ENCODE data around the gene BTBD9. TPM values are rescaled to one million over a fixed set of nuclear protein-coding genes. Genes with fewer than 3 reads are reported as not detected.

BTBD9 gene
- total and polyA plus RNA-seq, 9 of the 15 experiments (the other 6 are each of a cell fraction or from before 2014, with no cell fraction given) = 0.08 to 1.6 (median 0.58) TPM

DNA sequence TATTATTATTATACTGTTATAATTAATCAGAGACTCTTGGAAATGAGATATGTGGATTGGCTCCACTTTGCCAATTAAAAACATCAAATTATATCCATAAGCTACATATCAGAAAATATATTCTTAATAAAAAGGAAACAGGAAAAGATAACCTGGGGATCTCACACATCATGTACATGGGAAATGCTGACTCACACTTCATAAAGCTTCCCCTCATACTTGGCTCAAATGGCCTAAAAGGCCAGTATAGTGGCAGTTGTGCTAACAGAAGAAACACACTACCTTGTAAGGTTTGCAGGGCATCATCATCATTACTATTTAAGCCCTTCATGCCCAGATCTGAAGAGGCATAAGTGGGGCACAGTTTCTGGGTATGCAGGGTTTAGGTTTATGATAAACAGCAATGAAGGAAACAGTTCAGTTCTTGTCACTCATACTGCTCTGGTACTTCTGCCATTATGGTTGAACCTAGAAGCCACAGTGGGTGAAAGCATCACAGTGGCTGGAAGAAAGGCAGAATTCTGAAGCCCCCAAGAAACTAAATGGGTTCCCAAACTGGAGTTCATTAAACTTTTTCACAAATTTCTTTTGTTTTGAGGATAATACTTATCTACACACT, 60.6 kb downstream of the BTBD9 start:
- ChIA-PET CTCF (ENCODE audit: low intra/inter-chr PET ratio) (no interaction called here), POLR2A (interaction anchor here (1.2 to 1.5 kb wide), 3 partner anchors 8 to 124 kb away, joined by 4 to 7 read pairs (median 6); partner anchors contain the start of gene GLO1)
- H3K27me3 ChIP-seq (ENCODE audit: control insufficient read depth in 2 of 2, insufficient read depth in 2 of 2, low read length in 2 of 2) = no peaks in the 10 kb centered on the region; a peak in 1 of 5 replicates
- DNase-seq (ENCODE audit: extremely low read depth in 1 of 4, low spot score in 3 of 4) = peak; percentile 28 to 71 (median 42)
- H3K9ac ChIP-seq (ENCODE audit: insufficient read depth in 1 of 2, low read depth in 2 of 2, low read length in 2 of 2) = no peak overlapping the region
- peak overlapping the region; percentile 16 for H3K27ac ChIP-seq (ENCODE audit: extremely low read depth, low read depth, low read length)
- no peak overlapping the region for H3K4me2 ChIP-seq (ENCODE audit: insufficient read depth, low read length)
- no peaks in the 10 kb centered on the region for H3K36me3 ChIP-seq (ENCODE audit: control insufficient read depth, insufficient read depth, low read length)
- no TSS peak for BruUV-seq (replicated peaks)
- H4K20me1 ChIP-seq (replicated peaks; ENCODE audit: control insufficient read depth, insufficient read depth, low read length) = no peaks in the 10 kb centered on the region
- H3K4me3 ChIP-seq = no peak overlapping the region
- no peaks in the 10 kb centered on the region for H3K9me3 ChIP-seq (replicated peaks; ENCODE audit: control insufficient read depth, insufficient read depth, low read depth, low read length)
- intact Hi-C loops (cut with micrococcal nuclease) (no loop called here), in situ Hi-C loops (cut with MboI) (no loop called here)
- H3K79me2 ChIP-seq (ENCODE audit: control insufficient read depth, insufficient read depth, low read length) = no peaks in the 10 kb centered on the region
- H3K4me1 ChIP-seq (replicated peaks in 1 of 2; ENCODE audit: control insufficient read depth in 2 of 2, insufficient read depth in 2 of 2, low read length in 2 of 2) = peaks cover 0 to 34% of the 10 kb centered on the region in 2 experiments; a peak in 3 of 5 replicates
- H2AFZ ChIP-seq (ENCODE audit: low read depth, low read length) = peak overlapping the region; percentile 84
- ATAC-seq = peak; percentile 85
- H3K9me1 ChIP-seq (ENCODE audit: control insufficient read depth, insufficient read depth, low read length) = no peaks in the 10 kb centered on the region
- FAIRE-seq = peak; percentile 48
- TF ChIP-seq ZNF316 (IDR thresholded peaks at IDR 0.05) (peak; percentile 98), SMARCA5 (IDR thresholded peaks at IDR 0.05) (no peak), HDAC3 (IDR thresholded peaks at IDR 0.05; ENCODE audit: borderline replicate concordance, partially characterized antibody) (no peak), TAL1 (IDR thresholded peaks at IDR 0.05) (no peak), ATF1 (CRISPR knock-in tag; IDR thresholded peaks at IDR 0.05) (no peak), ATF1 (tag; IDR thresholded peaks at IDR 0.05) (no peak), ARID1B (IDR thresholded peaks at IDR 0.05) (peak; percentile 41; the same call in 1 of the 2 replicates), MAFG (tag; conservative IDR thresholded peaks at IDR 0.05) (peak; percentile 93), NCOA4 (IDR thresholded peaks at IDR 0.05; ENCODE audit: partially characterized antibody) (no peak), ZNF133 (CRISPR knock-in tag; IDR thresholded peaks at IDR 0.05) (no peak), TEAD4 (IDR thresholded peaks at IDR 0.05; ENCODE audit: low read length) (no peak), TEAD4 (CRISPR knock-in tag; IDR thresholded peaks at IDR 0.05; ENCODE audit: borderline replicate concordance) (no peak), XRCC3 (IDR thresholded peaks at IDR 0.05) (no peak), RHOXF2B (CRISPR knock-in tag; conservative IDR thresholded peaks at IDR 0.05) (no peak), MAFK (IDR thresholded peaks at IDR 0.05; ENCODE audit: low read length) (peak; percentile 85), HDAC6 (IDR thresholded peaks at IDR 0.05; ENCODE audit: low read depth, low read length) (no peak), ZNF57 (CRISPR knock-in tag; IDR thresholded peaks at IDR 0.05) (no peak), ZKSCAN8 (CRISPR knock-in tag; IDR thresholded peaks at IDR 0.05) (no peak), NFE2L1 (tag; IDR thresholded peaks at IDR 0.05; ENCODE audit: borderline replicate concordance, low read depth) (peak; percentile 87), ZNF740 (CRISPR knock-in tag; IDR thresholded peaks at IDR 0.05) (no peak), ZNF740 (tag; IDR thresholded peaks at IDR 0.05) (no peak), ILK (tag; IDR thresholded peaks at IDR 0.05; ENCODE audit: borderline replicate concordance, low read depth) (no peak), MAZ (CRISPR knock-in tag; conservative IDR thresholded peaks at IDR 0.05 in 1 of 2, IDR thresholded peaks at IDR 0.05 in 1 of 2) (0 out of 4 replicates have a peak, but pooled peaks of 1 of the 2 experiments have one; percentile 29), FOXK2 (conservative IDR thresholded peaks at IDR 0.05 in 1 of 2, IDR thresholded peaks at IDR 0.05 in 1 of 2; ENCODE audit: low read depth in 2 of 2) (0 out of 4 replicates have a peak, but pooled peaks of 1 of the 2 experiments have one; percentile 13)
